RCC 7860 (cell line): ENCODE results near the gene HNRNPA1L2.
"Not testable (repeated sequence)": the region's sequence is repeated elsewhere in the genome, so short reads cannot be mapped to it uniquely, and the experiment has no call there.

Experiments
- DNase-seq: peaks from one replicate; pipeline ENCODE4 v3.0.0-alpha.2; 2015; ENCODE audit warnings: low spot score
- FAIRE-seq: peaks from 2 replicates; lab custom pipeline; 2012; peaks lifted over from hg19 to GRCh38; lab: Jason Lieb, UNC

The HNRNPA1L2 gene

GRCh38 chr13:52642131-52642530 lies at the start of gene HNRNPA1L2:
Gene HNRNPA1L2 (plus strand): TSS chr13:52642431. CDS start chr13:52642493, 62 bp downstream.
- FAIRE-seq = no peak
- no peak for DNase-seq

GRCh38 chr13:52593175-52593574 lies 49.1 kb upstream of the HNRNPA1L2 start:
- FAIRE-seq, DNase-seq: not testable (repeated sequence)

- not testable (repeated sequence) for FAIRE-seq, DNase-seq
Measured at GRCh38 chr13:52593812-52594211, 48.4 kb upstream of the HNRNPA1L2 start.

GRCh38 chr13:52594295-52594694 lies 47.9 kb upstream of the HNRNPA1L2 start:
- DNase-seq = not testable (repeated sequence)

GRCh38 chr13:52597676-52598075 lies 44.6 kb upstream of the HNRNPA1L2 start:
- FAIRE-seq = no peak
- DNase-seq = no peak

More at GRCh38 chr13:52594295-52594694, 47.9 kb upstream of the HNRNPA1L2 start:
- not testable (repeated sequence) for FAIRE-seq

- DNase-seq (no peak), FAIRE-seq (no peak)
Measured at GRCh38 chr13:52599037-52599847, 43.0 kb upstream of the HNRNPA1L2 start.

GRCh38 chr13:52599848-52600603 lies 42.2 kb upstream of the HNRNPA1L2 start:
- DNase-seq = no peak
- FAIRE-seq = no peak

- FAIRE-seq (no peak), DNase-seq (no peak)
Measured at GRCh38 chr13:52600666-52601065, 41.6 kb upstream of the HNRNPA1L2 start.

GRCh38 chr13:52603316-52603715 lies 38.9 kb upstream of the HNRNPA1L2 start:
- FAIRE-seq, DNase-seq: not testable (repeated sequence)

GRCh38 chr13:52606126-52606525 lies 36.1 kb upstream of the HNRNPA1L2 start:
- not testable (repeated sequence) for DNase-seq, FAIRE-seq

GRCh38 chr13:52606795-52607194 lies 35.4 kb upstream of the HNRNPA1L2 start:
- not testable (repeated sequence) for FAIRE-seq, DNase-seq

GRCh38 chr13:52608184-52608583 lies 34.0 kb upstream of the HNRNPA1L2 start:
- FAIRE-seq, DNase-seq: not testable (repeated sequence)

- not testable (repeated sequence) for FAIRE-seq, DNase-seq
Measured at GRCh38 chr13:52609013-52609606, 33.1 kb upstream of the HNRNPA1L2 start.

- FAIRE-seq, DNase-seq: not testable (repeated sequence)
Measured at GRCh38 chr13:52610158-52610557, 32.1 kb upstream of the HNRNPA1L2 start.

GRCh38 chr13:52615134-52615801 lies 27.0 kb upstream of the HNRNPA1L2 start:
- DNase-seq = no peak
- no peak for FAIRE-seq

GRCh38 chr13:52615812-52616211 lies 26.4 kb upstream of the HNRNPA1L2 start:
- FAIRE-seq (no peak), DNase-seq (no peak)

GRCh38 chr13:52617070-52618060 lies 24.9 kb upstream of the HNRNPA1L2 start:
- DNase-seq = peak; percentile 74
- no peak for FAIRE-seq

GRCh38 chr13:52631083-52631690 lies 11.0 kb upstream of the HNRNPA1L2 start:
- not testable (repeated sequence) for FAIRE-seq, DNase-seq
